HG03135 (cell line): ENCODE results near the gene GGA3.
A peak's percentile ranks its signal among the peaks of the same experiment; 100 is the strongest.
"Not testable (repeated sequence)": the region's sequence is repeated elsewhere in the genome, so short reads cannot be mapped to it uniquely, and the experiment has no call there.

Experiments
- ATAC-seq: cut with Tn5 transposase; IDR thresholded peaks from one replicate; pipeline ENCODE4 v1.9.1; 2021; ENCODE audit warnings: mild to moderate bottlenecking, moderate library complexity; ENCODE audit not compliant: unreplicated experiment

Gene GGA3

DNA sequence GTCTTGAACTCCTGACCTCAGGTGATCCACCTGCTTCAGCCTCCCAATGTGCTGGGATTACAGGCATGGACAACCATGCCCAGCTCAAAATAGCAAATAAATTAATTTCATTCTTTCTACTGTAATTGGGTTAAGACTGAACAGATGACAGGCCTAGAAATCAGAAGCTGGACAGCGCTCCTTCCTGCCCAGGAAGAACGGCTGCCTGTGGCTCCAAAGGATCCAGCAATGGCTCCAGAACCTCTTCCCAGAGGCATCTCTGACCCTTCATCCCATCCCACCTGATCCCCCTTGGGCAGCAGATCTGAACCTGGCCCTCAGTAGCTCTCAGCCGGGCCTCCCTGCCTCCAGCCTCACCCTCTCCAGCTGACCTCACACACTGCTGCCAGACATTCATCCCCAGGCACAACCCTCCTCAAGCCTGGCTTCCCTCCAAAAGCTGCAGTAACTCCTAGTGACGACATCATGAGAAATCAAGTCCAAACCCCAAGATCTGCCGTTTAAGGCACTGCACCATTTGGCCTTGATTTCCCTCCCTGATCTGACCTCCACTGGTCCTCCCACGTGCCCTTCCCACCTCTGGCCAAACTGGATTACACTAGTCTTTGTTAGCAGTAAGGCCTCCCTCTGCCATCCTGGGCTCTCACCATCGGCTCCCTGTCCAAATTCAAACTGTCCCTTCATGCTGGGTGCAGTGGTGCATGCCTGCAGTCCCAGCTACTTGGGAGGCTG is 12.7 kb upstream of the GGA3 start:
- ATAC-seq: no peak

DNA sequence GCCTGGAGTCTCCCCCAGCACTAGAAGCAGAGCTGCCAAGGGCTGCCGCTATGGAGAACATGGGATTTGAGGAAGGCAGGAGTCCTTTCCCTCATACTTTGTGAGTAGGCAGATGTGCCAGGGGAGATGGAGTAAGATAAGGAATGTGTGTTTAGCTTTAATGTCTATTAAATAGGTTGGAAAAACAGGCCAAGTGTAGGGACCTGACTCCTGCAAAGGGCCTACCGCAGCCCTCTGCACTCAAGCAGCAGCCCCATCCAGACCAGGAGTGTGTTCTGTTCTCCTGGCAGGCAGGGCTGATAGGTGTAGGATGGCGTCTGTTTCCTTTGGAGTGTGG is 11.4 kb upstream of the GGA3 start:
- no peak for ATAC-seq

DNA sequence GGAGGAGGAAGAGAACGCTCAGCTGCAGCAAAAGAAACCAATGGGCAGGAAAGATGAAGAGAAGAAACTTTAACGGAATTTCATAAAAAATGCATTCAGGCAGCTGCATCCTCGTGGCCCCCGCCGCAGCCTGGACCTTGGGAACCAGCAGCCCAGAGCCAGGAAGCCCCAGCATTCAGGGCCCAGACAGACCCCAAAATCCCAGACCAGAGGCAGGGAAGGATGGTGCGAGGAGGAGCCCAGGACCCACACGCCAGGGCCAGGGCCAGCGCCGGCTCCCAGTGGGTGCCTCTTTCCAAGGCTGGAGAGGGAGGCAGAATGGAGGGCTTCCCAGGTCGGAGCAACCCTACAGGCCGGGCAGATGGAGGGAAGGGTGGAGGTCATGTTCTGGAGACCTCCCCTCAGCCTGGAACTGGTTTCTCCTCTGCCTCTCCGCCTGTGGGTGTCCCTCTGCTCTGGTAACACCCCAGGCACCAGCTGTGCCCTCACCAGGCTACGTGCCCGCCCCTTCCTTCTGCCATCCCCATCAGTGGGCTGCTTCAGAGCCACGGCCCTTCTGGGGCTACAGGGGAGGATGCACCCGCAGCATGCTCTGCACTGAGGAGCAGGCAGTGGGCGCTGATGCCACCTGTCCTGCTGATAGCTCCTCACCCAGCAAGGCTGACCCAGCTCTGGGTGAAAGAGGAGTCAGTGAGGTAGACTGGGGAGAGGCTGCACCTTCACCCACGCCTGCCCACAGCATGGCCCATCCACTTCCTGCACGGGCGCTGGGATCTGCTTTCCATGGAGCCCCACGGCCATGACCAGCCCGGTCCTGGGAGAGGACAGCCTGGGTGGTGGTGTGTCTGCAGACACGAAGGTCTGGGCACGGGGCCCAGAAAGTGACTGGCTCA is 10.8 kb upstream of the GGA3 start:
- ATAC-seq: no peak

DNA sequence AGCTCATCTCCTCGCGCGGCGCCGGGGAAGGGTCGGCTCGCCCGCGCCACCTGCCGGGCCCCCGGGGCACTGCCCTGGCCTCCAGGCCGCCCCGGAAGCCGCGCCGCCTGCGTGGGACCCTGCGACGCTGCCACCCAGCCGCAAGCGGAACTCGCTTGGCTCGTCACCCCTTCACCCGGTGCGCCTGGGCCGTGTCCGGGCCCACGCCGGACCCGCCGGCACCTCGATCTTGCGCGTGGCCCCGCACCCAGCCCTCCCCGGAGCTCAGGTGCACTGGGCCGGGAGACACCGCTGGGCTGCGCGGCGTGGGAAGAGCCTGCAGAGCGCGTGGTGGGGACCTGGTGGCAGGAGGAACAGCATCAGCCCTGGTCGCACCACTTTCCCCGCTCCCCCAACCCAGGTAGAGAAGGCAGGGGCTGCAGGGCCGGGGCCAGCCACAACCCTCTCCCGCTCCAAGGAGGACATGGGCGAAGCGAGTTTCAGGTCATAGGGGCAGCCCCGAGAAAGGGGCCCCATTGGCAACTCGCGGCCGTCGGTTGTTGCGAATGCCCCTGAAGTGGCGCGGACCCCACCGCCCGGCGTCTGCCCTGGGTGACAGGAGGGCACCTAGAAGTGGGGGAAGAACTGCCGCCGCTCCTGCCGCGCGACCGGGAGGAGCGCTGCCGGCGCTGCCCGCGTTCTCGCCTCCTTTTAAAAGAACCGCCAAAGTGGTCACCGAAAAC is 10.0 kb upstream of the GGA3 start:
- ATAC-seq: peak; percentile 65

DNA sequence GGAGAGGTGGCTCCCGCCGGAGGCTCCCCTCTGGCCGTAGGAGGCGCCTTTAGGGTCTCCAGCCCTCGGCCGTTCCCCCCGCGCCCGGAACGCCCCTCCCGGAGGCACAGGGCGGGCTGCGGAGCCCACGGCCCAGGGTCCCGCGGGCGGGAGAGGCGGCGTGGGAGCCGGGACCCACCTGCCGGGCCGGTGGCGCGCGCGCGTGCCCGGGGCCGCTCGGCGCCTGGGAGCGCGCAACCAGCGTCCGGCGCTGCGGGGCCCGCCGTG is 9.5 kb upstream of the GGA3 start, which contains the start of gene MIF4GD:
Gene MIF4GD, minus strand, starts transcription at position 266 of the 267 bp plus-strand sequence. CDS start 1,036 bp downstream, outside the sequence.
- ATAC-seq: no peak

DNA sequence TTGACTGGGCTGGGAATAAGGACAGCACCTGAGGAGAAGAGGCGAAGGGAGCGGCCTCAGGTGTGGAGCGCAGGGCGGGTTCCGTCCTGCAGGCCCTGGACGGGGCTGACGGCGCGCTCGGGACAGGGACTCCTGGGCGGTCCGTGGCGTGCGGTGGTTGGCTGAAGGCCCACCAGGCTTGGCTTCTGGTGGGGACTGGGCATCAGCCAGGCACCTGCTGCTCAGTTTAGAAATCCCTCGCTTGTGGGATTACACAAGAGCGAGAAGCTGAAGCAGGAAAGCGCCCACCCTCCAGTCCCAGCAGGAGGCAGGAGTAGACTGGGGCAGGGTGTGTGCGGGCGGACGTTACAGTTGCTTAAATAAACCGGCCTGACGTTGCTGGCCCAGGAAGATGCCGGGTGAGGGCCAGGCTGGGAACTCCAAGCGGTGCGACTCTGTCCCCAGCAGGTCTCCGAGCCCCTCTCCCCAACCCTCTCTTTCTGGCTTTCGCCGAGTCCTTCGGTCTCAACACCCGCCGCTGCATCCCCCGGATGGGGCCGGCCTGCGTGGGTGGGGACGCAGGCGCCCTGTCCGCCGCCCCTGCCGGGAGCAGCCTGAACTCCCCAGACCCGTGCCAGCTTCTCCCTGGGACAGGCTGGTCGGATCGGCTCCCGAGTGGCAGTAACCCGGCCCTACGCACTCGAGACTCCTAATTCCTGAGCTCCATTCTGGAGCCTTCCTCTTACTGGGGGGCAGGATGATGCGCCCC is 9.0 kb upstream of the GGA3 start:
- ATAC-seq: peak; percentile 42

DNA sequence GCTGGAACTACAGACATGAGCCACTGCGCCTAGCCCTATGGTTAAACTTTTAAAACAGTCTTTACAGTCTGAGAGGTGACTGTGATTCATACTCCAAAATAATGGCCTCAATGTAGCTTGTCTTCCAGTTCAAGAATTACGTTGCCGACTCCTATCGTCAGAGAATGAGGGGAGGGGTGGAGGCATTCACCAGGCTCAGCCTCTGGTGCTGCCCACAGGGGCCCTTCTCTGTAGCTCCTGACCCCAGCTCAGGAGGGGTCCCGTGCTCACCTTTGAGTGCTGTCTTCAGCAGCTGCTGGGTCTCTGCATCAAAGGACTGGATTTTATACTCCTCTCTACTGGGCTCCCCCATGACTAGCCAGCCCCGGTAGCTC is 8.4 kb upstream of the GGA3 start:
- no peak for ATAC-seq

DNA sequence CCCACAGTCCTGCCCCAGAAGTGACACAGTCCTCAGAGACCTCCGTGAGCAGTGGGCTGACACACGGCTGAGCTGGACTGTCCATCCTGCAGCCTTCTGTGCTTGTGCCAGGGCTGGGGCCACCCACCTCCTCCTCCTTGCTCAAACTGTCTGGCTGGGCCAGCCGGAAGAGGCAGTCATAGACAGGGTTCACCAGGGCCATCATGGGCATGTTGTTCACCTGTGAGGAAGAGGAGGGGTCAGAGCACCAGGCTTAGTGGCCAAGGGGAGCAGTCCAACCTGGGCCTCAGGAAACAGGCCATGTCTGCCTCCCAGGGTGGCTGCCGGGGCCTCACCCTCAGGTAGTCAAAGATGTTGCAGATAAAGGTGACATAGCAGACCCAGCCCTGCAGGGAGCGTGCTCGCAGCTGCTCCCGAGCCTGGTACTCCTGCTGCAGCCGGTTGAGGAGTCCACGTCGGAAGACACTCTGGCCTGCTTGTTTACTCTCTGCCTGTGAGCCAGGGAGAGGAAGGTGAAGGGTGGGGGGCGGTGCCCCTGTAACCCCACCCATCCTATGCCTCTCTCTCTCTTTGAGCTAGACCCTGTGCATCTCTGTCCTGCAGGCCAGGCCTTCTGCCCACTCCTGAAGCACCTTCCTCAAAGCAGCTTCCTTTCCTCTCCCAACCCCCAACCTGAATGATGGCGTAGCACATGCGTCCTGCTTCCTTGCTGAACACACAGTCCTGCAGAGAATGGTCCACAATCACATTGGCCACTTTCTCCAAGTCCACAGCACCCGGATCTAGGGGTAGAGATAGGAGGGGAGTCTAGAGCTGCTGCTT is 6.2 kb upstream of the GGA3 start:
- no peak for ATAC-seq

DNA sequence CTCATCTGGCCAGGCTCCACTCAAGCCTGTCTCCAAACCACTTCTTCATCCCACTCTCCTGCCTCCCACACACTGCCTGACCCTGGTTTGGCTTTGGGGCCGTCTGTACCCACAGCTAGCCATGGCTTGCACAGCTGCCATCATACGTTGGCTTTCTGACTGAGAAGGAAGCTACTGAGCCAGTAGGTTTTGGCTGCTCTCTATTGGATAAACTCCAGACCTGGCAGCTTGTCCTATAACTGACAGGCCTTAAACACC is 5.7 kb upstream of the GGA3 start:
- no peak for ATAC-seq

DNA sequence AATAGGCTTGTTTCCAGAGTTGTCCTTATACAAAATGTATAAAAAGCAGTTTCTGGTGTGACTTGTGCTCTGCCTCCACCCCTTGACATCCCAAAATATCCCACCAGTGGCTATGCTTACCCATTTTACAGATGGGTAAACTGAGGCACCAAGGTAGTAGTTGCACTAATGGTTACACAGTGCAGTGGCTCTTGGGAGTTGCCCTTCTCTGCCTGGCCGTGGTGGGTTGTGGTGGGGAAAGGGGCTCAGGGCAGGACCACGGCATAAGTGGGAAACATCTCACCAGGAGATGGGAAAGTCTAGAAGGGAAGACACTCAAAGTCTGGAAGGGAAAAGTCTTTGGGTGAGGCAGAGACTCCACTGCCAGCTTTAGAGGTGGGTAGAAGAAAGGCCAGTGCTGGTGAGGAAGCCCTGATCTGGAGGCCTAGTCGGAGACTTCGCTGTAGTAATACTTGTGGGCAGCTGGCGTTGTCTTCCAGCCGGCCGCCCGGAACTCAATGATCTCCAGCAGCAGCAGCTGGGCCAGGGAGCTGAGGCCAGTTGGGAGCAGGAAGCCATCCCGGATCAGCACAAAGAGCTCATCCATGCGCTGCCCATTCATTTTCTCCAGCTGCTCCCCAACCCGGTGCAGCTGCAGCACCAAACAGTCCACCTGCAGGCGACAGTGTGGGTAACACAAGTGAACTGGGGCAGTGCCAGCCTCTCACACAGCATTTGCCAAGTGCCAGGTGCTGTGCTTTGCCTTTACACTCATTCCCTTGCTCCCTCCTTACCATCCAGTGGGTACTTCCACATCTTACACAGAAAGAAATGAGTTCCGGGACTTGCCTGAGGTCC is 5.1 kb upstream of the GGA3 start:
- no peak for ATAC-seq

DNA sequence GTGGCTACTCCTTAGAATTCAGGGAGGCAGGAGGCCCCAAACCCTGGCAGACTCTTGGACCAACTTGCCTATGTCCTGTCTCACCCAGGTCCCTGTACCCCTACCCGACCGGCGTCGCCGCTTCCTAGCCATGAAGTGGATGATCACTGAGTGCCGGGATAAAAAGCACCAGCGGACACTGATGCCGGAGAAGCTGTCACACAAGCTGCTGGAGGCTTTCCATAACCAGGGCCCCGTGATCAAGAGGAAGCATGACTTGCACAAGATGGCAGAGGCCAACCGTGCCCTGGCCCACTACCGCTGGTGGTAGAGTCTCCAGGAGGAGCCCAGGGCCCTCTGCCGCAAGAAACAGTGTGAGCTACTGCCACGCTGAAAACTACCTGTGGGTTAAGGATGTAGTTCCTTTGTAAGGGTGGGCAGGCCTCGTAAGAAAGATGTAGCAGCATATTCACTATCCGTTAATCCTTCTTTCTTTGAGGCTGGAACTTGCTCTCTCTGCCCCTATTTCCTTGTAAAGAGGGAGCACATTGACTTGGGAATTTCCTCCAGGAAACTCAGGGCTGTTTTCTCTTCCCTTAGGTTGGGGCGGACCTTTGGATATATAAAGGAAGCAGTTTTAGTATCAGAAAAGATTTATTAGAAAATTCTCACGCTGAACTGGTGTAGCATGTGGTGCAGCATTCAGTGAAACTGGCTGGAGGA is 4.4 kb upstream of the GGA3 start:
- ATAC-seq: no peak

DNA sequence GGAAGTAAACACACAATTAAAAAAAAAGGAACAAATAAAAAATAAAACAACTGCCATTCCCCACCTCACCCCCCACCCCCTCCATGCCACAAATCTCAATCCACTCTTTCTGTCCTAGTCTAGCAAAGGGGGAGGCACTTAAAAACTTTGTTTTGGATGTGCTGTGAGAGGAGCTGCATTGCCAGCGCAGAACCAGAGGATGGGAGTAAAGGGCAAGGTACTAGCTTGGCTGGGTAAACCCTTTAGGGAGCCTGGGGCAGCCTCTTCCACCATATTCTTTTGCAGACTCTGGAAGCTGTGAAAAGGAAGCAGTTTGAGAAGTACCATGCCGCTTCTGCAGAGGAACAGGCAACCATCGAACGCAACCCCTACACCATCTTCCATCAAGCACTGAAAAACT is 1.6 kb upstream of the GGA3 start:
- ATAC-seq: no peak

DNA sequence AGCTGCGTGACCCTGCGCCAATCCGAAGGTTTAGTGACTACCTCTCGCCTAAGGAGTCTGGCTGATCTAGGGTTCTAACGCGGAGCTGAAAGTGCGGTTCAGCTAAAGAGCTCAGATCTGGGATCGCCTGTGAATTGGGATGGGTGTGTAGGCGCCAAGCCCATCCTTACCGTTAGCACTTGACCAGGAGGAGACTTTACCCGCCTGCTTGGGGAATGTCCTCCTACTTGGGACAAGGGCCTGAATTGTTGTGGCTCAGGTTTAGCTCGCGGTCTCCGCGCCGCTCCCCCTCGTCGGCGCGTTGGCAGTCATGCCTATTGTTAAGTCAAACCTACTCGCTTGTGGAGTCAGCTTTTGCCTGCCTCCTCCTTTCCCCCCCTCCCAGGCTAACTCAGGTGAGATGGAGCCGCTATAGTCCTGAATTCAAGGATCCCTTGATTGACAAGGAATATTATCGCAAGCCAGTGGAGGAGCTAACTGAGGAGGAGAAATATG is 753 bp upstream of the GGA3 start:
- ATAC-seq: no peak

DNA sequence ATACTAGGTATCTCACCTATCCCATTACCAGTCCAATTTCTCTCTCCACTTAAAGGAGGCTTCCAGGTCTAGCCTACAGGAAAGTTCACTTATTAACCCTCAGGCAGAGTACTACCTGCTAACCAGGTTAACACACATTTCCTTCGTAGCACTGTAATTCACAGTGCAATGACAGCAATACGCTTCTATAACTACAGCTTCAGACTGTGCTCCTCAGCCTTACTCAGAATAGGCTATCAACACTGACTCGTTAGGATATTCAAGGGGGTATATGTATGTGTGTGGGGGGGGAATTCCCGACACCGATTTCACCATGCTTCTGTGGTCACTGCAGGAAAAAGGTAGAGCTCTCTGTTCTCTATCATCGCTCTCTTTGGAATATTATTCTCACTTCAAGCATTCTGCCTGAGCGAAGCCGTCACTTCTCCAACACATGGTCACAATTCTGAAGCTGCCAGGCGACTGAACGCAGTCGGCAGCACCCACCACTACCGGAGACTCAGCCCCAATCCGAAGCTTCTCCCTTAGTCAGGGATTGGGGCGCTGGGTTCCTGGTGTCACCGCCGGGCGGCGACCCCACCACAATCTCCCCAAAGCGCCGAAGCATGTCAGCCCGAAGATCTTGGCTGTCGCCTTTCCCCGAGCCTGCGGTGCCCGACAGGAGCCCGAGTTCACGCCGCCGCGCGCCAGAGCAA is 618 bp downstream of the GGA3 start:
- peak; percentile 14 for ATAC-seq

DNA sequence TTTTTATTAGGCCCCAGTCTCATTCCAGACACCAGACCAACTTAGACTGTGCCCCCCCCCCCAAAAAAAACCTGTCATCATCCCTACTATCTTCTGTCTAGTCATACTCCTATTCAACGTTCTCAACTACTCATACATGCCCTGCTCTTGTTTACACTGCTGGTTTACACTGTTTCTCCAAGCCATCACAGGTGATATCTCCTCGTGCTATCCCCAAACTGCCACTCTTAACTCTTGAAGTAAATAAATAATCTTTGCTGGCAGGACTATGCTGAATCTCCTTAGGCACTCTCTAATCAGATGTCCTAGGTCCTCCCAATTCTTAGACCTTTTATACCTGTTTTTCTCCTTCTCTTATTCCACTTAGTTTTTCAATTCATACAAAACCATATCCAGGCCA is 4.2 kb downstream of the GGA3 start:
- not testable (repeated sequence) for ATAC-seq

DNA sequence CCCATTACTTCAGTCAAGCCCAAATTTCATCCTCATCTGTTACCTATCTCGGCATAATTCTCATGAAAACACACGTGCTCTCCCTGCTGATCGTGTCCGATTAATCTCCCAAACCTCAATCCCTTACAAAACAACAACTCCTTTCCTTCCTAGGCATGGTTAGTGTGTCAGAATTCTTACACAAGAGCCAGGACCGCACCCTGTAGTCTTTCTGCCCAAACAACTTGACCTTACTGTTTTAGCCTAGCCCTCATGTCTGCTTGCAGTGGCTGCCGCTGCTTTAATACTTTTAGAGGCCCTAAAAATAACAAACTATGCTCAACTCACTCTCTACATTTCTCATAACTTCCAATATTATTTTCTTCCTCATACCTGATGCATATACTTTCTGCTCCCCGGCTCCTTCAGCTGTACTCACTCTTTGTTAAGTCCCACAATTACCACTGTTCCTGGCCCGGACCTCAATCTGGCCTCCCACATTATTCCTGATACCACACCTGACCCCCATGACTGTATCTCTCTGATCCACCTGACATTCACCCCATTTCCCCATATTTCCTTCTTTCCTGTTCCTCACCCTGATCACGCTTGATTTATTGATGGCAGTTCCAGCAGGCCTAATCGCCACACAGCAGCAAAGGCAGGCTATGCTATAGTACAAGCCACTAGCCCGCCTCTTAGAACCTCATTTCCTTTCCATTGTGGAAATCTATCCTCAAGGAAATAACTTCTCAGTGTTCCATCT is 5.3 kb downstream of the GGA3 start:
- not testable (repeated sequence) for ATAC-seq

DNA sequence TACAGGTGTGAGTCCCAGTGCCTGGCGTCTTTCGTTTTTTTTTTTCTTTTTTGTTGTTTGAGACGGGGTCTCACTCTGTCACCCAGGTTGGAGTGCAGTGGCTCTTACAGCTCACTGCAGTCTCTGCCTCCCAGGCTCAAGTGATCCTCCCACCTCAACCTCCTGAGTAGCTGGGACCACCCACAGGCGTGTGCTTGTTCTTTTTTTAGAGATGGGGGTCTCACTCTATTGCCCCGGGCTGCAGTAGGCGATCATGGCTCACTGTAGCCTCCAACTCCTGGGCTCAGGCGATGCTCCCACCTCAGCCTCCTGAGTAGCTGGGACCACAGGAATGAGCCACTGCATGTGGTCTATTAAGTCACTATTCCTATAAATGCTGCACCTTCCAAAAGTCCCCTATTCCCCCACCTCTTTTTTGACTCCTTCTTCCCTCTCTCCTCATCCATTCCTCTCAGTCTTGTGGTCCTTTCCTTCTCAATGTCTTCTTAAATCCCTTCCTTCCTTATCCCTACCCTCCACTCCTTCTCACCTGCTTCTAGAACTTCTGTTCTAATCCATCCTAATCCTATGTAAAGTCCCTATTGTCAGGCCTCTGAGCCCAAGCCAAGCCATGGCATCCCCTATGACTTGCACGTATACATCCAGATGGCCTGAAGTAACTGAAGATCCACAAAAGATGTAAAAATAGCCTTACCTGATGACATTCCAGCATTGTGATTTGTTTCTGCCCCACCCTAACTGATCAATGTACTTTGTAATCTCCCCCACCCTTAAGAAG is 9.2 kb downstream of the GGA3 start:
- no peak for ATAC-seq
